Measurements from ENCODE around the gene DNAJC30.

DNAJC30 gene

DNA sequence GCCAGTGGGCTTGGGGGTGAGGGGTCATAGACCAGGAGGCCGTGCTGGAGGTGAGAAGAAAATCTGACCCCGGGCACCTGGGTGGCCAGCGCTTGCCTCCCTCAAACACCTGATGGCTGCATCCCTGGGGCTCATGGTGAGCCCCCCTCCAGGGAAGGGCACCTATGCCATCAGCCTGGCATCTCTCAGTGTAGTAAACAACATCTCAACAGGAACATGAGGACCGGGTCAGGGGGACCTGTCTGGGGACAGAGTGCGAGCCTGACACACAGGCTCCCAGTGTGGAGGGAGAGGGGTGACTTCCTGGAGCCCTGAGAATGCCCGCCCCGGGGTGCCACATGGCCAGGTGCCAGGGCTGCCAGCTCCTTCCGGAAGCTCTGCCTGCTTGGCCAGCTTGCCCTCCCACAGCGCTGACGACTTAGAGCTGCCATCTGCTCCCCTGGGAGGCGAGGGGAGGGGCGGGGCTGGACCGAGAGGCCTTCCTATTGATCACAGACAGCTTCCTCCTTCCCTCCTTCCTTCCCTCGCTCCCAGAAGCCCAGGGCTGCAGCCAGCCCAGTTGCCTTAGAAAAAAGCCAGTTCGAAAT lies 23.9 kb upstream of the DNAJC30 start:
- no peak for DNase-seq (ENCODE audit: low read depth)

- no peak for DNase-seq (ENCODE audit: low read depth)
These were observed 23.1 kb upstream of the DNAJC30 start for GRCh38 chr7:73706126-73707044.

DNA sequence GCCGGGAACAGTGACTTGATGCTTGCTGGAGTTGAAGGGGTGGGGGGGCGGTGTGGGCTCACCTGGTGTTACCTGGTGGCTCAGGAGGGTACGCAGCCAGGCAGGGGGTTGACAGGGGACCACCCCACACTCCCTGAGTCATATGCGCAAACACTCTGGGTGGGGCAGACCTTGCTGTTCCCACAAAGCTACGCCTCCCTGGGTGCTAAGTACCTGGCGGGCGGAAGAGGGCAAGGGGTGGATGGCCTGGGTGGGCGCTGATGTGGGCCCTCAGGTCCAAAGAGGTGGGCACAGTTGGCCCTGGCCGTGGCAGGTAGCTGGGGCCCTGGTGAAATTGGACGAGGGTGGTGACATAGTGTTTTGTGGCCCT lies 22.3 kb upstream of the DNAJC30 start:
- no peak for DNase-seq (ENCODE audit: low read depth)

- no peak for DNase-seq (ENCODE audit: low read depth)
These were observed 21.6 kb upstream of the DNAJC30 start for GRCh38 chr7:73704640-73705550.

GRCh38 chr7:73703757-73704639 lies 20.7 kb upstream of the DNAJC30 start:
- no peak for DNase-seq (ENCODE audit: low read depth)

DNA sequence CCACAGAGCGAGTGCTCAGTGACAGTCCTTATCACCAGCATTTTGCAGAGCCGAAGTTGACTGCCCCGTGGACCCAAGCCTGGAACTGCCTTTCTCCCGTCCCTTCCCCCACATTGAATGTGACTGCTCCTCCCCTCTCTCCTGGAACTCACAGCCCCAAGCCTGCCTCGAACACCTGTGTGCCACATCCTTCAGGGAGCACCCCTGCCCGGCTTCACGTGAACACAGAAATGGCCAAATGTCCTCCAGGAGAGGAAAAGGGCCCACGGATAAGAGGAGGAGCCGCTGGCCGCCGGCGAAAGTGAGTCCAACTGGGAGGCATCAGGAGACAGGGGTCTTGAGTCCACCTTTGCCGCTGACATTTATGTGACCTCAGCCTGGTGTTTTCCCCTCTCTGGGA lies 20.0 kb upstream of the DNAJC30 start:
- no peak for DNase-seq (ENCODE audit: low read depth)

GRCh38 chr7:73702665-73703064 lies 19.4 kb upstream of the DNAJC30 start:
- DNase-seq (ENCODE audit: low read depth) = no peak

DNA sequence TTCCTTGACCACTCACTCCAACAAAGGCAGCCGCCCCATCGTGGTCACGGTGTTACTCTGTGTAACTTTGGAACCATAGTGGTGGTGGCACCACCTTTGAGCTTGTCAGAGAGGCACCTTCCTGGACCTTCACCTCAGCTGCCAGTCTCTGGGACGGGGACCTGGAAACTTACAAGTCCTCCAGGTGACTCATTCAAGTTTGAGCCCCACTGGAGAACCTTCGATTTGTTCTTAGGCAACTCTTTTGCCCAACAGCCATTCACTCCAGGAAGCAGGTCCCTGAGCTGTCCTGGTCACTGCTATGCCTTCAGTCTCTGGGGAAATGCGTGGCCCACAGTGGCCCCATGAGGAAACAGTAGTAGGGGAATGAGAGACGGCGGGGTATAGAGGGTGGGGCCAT lies 19.0 kb upstream of the DNAJC30 start:
- no peak for DNase-seq (ENCODE audit: low read depth)

- DNase-seq (ENCODE audit: low read depth) = no peak
These were observed 18.2 kb upstream of the DNAJC30 start for GRCh38 chr7:73701357-73701995.

- DNase-seq (ENCODE audit: low read depth) = no peak
These were observed 17.4 kb upstream of the DNAJC30 start for GRCh38 chr7:73700581-73701134.

DNA sequence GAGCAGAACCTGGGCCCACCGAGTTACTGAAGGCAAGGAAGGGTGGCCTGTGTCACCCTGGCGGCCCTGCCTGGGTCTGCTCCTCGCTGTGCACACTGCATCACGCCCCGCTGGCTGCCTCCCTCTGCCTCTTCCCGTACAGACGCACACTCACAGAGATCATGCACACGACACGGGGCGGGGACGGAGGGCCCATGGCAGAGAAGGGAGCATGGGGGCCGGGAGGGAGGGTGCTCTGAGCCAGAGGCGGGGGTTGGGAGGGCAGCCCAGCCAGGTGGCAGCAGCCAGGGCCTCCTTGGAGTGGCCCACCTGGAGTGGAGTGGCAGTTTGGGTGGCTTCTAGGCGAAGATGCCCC lies 16.8 kb upstream of the DNAJC30 start:
- no peak for DNase-seq (ENCODE audit: low read depth)

DNA sequence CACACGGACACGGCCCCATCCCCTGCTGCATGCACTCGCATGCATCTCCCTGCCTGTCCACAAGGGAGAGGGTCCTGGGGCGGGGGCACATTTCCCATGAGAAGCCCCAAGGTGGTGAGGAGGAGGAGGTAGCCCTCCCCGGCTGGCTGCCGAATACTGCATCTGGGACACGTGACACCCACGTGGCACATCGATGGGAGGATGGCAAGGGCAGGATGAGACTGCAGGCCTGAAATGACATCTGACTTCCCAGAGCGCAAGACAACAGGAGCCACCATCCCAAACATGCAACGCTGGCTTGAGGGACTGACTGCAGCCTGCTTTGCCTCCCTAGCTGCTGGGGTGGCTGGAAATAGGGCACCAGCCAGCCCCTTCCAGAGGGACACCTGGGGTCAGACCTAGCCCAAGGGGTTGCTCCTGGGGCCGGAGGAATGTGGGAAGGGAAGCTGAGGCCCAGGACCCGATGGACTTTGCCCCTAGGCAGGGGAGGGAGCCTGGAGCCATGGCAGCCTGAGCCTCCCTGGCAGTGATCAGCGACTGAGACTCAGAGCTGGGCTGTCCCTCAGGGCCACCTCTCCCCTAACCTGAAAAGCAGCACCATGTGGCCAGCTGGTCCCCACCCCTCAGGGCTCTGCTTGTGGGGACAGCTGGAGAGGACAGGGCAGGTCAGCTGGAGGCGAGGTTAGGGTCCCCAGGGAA lies 16.3 kb upstream of the DNAJC30 start:
- DNase-seq (ENCODE audit: low read depth) = no peak

- no peak for DNase-seq (ENCODE audit: low read depth)
These were observed 15.2 kb upstream of the DNAJC30 start for GRCh38 chr7:73698410-73698809.

DNA sequence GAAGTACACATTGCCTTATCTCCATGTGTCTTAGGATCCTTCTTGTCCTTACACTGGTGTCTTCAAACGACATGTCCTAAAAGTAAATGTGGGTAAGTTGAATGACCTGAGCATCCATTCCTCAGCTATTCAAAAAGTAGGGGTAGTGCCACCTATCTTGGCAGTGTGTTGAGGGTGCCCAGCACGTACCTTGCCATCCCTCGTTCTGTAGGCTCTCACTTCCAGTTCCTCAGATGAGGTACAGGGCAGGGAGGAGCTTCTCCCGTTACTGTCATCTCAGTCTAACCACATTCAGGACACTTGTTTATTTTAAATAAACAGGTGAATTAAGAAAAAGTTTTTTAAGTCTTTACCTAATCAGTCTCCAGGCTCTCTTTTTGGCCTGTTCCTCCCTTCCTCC lies 13.1 kb upstream of the DNAJC30 start:
- no peak for DNase-seq (ENCODE audit: low read depth)

- DNase-seq (ENCODE audit: low read depth) = no peak
These were observed 7.4 kb upstream of the DNAJC30 start for GRCh38 chr7:73690646-73691045.

DNA sequence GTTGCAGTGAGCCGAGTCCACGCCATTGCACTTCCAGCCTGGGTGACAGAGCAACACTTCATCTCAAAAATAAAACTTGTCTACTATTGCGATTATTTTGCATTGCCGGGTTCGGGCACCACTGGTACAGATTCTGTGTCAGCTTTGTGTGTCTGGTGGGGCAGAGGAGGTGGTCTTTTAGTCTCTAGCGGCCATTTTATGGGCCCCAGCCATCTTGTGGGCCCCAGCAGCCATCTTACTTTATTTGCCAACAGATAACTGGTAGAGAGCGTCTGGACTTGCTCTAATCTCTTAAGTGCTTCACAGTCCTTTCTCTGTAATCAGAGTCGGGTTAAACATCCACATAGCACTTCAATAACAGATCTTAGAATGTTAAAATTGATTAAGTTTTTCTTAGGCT lies 5.0 kb upstream of the DNAJC30 start:
- no peak for DNase-seq (ENCODE audit: low read depth)

DNA sequence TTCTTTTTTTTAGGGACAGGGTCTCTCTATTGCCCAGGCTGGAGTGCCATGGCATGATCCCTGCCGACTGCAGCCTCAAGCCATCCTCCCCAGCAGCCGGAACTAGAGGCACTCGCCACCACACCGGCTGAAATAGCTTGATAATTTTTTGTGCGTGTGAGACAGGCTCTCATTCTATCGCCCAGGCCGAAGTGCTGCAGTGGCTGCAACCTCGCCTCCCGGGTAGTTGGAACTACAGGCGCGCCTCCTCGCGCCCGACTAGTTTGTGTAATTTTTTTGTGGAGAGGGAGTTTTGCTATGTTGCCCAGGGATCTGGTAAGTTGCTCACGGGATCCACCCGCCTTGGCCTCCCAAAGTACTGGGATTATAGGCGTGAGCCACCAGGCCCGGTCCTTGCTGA lies 2.1 kb upstream of the DNAJC30 start:
- DNase-seq (ENCODE audit: low read depth) = no peak

DNA sequence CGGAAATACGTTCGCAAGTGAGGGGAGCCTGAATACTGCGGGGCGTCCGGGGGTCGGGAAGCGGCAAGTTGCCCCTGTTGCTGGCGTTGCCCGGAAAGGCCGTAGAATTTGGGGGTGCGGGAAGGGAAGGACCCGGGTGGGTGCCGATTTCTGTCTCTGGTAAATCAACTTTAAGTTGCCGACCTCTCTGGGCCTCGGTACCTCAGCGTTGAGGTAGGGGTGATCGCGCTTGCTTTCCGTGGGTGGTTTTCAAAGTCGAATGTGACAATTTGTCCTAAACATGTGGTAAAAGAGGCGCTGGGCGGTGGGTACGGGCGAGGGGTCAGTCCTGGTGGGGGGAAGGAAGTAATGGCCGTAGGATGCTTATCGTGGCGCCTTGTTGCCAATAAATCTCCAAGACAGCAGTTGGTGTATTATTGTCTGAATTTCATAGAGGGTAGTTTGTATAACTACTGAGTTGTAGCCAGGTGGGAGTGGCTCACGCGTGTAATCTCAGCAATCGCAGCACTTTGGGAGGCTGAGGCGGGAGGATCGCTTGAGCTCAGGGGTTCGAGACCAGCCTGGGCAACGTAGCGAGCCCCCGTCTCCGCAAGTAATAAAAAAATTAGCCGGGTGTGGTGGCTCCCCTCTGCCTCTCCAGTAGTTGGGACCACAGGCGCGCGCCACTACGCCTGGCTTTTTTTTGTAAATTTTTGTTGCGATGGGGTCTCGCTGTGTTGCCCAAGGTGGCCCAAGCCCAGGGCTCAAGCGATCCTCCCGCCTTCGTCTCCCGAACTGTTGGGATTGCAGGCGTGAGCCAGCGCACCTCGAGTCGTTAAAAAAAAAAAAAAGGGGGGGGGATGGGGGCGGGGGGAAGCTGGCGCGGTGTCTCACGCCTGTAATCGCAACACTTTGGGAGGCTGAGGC lies 788 bp upstream of the DNAJC30 start:
- no peak for DNase-seq (ENCODE audit: low read depth)

- DNase-seq (ENCODE audit: low read depth) = no peak
These were observed 553 bp downstream of the DNAJC30 start for GRCh38 chr7:73682745-73683055.
